HG02571 (cell line): Measurements from ENCODE around the gene ATP11A.
"Not testable (repeated sequence)": the region's sequence is repeated elsewhere in the genome, so short reads cannot be mapped to it uniquely, and the experiment has no call there.

ENCODE experiments used
- ATAC-seq: cut with Tn5 transposase; IDR thresholded peaks from one replicate; pipeline ENCODE4 v1.9.1; 2021; ENCODE audit warnings: mild to moderate bottlenecking, moderate library complexity; ENCODE audit not compliant: unreplicated experiment

The ATP11A gene

DNA sequence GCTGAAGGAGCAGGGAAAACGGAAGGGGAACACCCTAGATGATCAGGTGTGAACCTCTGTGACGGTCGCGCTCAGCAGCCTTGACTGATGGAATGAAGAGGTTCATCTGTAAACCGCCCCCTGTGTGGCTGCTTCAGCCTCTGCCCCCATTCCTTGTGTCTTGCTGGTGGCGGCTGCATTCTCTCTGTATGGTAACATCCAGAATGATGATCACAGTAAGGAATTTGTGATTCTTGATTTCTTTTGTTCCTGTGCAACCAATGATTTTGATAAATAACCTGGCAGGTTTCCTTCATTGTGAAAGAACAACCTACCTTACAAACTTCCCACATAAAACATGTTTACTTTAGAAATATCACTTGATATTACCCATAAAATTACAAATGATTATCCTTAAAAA lies 160.4 kb downstream of the ATP11A start:
- no peak for ATAC-seq

GRCh38 chr13:112851107-112852038 lies 161.5 kb downstream of the ATP11A start:
- no peak for ATAC-seq

DNA sequence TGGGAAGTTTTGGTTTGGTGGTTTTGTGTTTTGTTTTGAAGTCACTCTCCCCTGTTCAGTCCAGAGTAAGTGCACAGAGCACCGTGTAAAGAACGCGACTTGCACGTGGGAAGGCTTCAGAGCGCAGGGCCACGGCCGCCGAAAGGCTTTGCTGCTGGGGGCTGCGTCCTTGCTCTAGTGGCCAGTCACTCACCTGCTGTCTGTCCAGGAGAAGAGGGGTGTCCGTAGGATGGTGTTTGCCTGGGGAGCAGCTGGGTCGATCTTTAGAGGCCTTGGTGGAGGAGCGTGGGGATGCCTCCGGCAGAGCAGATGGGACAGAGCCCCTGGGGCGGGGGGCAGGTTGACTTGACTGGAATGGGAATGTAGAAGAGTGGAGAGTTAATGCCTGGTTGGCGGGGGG lies 162.6 kb downstream of the ATP11A start:
- no peak for ATAC-seq

- ATAC-seq, result no peak
Observed at GRCh38 chr13:112852808-112853207, 163.0 kb downstream of the ATP11A start.

- ATAC-seq, result no peak
Observed at GRCh38 chr13:112854321-112854720, 164.5 kb downstream of the ATP11A start.

GRCh38 chr13:112855859-112856258 lies 166.0 kb downstream of the ATP11A start:
- ATAC-seq, result no peak

DNA sequence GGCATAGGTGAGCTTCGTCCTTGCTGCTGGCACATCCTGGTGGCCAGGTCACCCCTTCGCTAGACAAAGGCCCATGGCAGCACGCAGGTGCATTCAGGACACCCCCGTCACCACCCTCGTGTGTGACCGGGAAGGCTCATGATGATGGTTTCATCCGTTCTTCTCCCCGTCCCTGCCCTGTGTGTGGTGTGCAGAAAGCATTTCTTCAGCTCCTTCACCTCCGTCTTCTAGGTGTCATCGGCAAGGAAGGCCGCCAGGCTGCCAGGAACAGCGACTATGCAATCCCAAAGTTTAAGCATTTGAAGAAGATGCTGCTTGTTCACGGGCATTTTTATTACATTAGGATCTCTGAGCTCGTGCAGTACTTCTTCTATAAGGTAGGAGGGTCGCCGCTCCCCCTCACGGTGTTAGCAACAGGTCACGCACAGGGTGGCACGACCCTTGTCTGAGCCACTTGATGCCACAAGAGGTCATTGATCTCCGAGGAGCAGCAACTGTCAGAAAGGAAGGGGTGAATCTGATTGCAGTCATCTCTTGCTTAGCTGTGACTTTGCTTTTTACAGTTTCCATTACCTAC lies 168.2 kb downstream of the ATP11A start:
- no peak for ATAC-seq

DNA sequence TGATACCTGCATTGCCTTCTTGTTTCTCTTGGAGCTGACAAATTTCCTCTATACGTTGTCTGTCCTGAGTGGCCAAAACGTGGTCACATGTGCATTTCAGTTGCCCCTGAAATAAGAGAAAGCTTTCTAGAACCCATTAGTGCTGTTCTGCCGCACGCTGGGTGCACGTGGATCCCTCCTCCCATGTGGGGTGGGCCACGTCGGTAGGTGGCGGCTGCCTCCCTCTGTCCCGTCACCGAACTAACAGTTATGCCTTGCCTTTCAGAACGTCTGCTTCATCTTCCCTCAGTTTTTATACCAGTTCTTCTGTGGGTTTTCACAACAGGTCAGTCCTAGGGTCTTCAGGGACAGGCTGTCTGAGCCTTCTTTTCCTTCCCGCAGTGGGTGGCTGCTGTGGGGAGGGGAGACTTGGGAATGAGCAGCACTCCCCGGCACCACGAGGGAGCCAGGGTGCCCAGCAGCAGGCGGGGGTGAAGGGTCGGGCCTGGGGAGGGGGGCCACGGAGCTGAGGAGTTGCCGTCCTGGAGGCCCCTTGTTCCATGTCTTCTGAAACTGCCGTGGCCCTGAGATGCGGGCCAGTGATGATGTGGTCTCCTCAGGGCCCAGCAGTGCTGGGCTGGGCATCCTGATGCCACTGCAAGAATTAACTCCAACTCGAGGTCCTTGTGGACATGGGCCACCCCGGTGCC lies 169.4 kb downstream of the ATP11A start:
- no peak for ATAC-seq

DNA sequence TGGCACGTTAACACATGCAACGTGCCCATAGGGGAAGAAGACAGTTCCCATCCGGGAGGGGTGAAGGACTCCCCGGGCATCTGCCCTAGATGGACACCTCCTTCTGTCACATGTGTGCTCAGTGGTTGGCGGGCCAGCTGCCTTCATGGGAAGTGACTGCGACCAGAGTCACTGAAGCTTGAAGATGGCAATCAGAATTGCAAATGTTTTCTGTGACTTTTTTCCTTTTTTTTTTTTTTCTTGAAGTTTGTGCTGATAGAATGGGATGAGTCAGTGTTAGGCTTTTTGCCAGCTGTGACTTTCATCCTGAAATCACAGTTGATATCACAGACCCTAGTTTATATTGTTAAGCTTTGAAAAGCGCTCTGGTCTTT lies 170.0 kb downstream of the ATP11A start:
- ATAC-seq, result peak; percentile 69

- no peak for ATAC-seq
Observed at GRCh38 chr13:112861876-112862615, 172.2 kb downstream of the ATP11A start.

GRCh38 chr13:112863356-112863755 lies 173.5 kb downstream of the ATP11A start:
- ATAC-seq, result not testable (repeated sequence)

DNA sequence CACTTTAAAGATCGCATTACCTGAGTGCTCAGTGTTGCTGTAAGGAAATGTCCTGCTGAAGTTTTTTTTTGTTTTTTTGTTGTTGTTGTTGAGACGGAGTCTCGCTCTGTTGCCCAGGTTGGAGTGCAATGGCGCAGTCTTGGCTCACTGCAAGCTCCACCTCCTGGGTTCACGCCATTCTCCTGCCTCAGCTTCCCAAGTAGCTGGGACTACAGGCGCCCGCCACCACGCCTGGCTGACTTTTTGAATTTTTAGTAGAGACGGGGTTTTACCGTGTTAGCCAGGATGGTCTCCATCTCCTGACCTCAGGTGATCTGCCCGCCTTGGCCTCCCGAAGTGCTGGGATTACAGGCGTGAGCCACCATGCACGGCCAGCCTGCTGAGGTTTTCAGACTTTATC lies 175.6 kb downstream of the ATP11A start:
- ATAC-seq, result not testable (repeated sequence)

DNA sequence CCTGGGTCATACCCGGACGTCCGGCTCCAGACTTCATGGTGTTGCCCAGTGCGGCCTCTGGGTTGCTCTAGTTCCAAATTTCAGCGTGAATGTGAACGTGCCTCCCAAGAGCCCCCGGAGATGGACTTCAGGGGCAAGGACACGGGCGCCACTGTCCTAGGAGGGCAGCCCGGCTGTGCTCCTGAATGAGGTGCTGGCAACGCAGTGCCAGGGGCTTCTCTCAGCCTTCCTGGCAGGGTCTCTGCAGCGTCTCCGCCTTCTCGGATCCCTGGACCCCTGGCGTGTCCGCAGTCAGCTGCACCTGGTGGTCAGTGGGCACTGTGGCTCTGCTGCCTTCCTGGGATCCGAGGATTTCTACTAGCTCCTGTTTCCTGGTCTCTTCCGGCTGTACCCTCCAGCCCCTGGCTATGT lies 177.5 kb downstream of the ATP11A start:
- ATAC-seq, result no peak

DNA sequence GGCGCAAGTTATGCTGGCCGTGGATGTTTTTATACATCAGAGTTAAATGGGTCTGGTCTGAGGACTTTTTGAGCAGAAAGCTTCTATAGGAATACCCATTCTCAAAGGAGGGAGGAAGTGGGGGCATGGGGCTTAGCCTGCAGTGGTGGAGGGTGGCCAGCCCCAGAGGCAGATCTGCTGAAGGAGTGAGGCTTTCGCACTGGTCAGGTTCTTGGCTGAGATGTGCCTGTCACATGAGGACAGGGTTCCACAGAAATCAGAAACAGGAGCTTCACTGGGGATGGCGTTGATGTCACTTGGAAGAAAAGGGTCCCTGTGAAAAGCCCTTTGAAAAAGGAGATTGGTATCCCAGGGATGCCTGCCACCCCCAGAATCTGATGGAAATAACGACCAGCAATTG lies 178.5 kb downstream of the ATP11A start:
- ATAC-seq, result no peak

GRCh38 chr13:112869202-112870050 lies 179.6 kb downstream of the ATP11A start:
- no peak for ATAC-seq

DNA sequence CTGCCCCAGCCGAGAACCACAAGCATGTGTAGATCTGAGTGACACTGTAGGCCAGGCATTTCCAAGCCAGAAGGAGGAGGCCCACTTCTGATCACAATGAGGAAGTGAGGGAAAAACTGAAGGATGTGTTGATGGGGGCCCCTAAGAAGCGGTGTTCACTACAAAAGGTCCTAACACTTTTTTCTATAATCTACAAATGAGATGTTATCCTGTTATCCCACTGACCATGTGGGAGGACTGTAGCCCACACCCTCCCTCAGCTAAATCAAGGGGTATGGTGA lies 180.2 kb downstream of the ATP11A start:
- no peak for ATAC-seq

DNA sequence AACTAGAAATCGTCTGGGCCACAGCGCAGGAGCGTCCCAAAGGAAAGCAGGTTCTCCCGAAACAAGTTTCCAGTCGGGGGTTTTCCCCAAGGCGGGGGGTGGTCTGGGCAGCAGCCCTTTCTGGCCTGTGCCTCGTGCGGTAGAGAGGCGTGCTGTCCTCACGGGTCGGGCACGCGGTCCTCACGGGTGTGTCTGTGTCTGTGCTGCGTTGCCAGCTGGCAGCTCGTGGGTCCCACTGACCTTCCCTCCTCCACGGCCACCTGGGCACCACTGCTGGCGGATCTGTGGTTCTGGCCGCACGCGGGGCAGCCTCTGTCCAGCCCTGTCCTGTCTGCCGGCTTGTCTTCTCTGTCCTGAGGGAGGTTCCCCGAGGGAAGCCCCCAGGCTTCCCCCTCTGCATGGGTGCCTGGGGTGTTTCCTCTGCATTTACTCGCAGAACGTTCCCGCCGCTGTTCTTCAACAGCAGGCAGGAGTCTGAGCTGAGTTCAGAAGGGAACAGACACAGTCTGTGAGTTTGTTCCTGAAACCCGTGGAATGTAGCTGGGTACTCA lies 181.0 kb downstream of the ATP11A start:
- ATAC-seq, result no peak

DNA sequence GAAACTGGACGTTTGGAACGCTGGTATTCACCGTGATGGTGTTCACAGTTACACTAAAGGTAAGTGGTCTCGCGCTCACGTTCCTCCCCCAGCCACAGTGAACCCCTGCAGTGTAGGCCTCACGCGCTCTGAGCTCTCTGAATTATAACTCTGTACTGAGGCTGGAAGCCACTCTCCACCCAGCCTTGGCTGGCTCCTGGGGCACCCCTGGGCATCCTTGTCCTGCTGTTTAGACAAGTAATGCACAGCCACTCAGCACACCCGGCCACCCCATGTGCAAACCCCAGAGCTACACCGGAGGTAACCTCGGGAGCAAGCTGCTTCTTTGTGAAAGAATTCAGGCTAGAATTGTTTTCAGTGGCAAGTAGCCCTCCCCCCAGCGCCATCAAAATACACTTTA lies 181.9 kb downstream of the ATP11A start:
- ATAC-seq, result no peak

DNA sequence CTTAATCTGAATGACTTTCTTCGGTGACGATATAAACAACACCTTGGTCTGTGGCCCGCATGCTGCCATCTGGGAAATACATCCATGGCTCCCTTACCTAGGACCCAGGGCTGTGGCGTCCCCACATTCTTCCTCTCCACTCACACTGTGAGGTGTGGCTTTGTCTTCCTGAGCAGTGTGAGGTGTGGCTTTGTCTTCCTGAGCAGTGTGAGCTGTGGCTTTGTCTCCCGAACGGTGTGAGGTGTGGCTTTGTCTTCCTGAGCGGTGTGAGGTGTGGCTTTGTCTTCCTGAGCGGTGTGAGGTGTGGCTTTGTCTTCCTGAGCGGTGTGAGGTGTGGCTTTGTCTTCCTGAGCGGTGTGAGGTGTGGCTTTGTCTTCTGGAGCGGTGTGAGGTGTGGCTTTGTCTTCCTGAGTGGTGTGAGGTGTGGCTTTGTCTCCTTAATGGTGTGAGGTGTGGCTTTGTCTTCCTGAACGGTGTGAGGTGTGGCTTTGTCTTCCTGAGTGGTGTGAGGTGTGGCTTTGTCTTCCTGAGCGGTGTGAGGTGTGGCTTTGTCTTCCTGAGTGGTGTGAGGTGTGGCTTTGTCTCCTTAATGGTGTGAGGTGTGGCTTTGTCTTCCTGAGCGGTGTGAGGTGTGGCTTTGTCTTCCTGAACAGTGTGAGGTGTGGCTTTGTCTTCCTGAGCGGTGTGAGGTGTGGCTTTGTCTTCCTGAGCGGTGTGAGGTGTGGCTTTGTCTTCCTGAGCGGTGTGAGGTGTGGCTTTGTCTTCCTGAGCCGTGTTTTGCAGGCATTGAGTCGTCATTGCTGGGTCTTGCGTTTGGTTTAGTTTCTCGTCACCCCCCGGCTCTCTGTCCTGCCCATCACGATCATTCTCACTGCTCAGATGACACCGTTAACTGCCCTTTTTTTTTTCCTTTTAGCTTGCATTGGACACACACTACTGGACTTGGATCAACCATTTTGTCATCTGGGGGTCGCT lies 183.1 kb downstream of the ATP11A start:
- not testable (repeated sequence) for ATAC-seq
